Ovary (tissue), 3 donors: Measurements from ENCODE around the gene ACTG1.

Experiments used
- EP300 ChIP-seq: sonication (generic); formaldehyde crosslinking; IDR thresholded peaks from one replicate; pipeline ENCODE4 v1.6.1; 2017; ENCODE audit warnings: antibody characterized with exemption
- POLR2A ChIP-seq: fragments of 450-650 bp; IDR thresholded peaks from one replicate; pipeline ENCODE4 v1.6.1; 2017; ENCODE audit warnings: antibody characterized with exemption, mild to moderate bottlenecking, moderate library complexity
- TF ChIP-seq, protein P1 (sequence below), 3 donors: fragments of 450-650 bp in 2 of 3; fragments of 200-600 bp in 1 of 3; IDR thresholded peaks; one replicate each; pipeline versions ENCODE4 v1.5.1 to v1.8.0; 2016 to 2022; ENCODE audit warnings: antibody characterized with exemption in 3 of 3, mild to moderate bottlenecking in 1 of 3
- donor health status: DM: no; HTN: no; CAD: no.

DNA sequence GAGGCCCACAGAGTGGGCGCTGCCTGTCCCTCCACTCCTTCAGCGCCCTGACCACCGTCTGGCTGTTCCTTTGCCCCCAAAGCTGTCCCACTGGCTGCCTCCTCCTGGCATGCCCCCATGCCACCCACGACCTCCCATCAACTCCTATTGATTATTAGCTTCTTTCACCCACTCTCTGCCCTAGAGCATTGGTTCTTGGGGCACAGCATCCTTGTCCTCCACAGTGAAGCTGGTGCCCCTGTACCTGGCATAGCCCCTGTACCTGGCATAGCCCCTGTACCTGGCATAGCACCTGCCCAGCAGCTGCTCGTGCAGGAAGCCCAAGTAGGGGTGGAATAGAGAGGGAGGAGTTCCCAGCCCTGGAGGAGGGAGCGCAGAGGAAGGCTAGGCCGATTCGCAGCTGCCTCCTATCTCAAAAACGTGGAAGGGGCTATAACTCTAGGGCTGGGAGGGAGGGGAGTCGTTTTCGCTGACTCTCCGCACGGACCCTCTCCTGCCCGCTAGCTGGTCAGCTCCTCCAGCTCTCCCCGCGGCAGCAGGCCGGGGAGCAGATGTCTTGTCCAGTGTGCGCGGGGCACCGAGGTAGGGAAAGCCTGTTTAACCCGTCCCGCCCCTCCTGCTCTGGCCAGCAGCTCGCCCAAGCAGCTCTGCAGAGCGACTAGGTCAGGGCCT, 5.7 kb upstream of the ACTG1 start:
- TF ChIP-seq POLR2A: no peak
- TF ChIP-seq, protein P1, sequence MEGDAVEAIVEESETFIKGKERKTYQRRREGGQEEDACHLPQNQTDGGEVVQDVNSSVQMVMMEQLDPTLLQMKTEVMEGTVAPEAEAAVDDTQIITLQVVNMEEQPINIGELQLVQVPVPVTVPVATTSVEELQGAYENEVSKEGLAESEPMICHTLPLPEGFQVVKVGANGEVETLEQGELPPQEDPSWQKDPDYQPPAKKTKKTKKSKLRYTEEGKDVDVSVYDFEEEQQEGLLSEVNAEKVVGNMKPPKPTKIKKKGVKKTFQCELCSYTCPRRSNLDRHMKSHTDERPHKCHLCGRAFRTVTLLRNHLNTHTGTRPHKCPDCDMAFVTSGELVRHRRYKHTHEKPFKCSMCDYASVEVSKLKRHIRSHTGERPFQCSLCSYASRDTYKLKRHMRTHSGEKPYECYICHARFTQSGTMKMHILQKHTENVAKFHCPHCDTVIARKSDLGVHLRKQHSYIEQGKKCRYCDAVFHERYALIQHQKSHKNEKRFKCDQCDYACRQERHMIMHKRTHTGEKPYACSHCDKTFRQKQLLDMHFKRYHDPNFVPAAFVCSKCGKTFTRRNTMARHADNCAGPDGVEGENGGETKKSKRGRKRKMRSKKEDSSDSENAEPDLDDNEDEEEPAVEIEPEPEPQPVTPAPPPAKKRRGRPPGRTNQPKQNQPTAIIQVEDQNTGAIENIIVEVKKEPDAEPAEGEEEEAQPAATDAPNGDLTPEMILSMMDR (IDR thresholded peaks at IDR 0.05): no peak
- TF ChIP-seq EP300: no peak
